Measurements from ENCODE around the gene FZD4. TPM values are rescaled to one million over a fixed set of nuclear protein-coding genes. Genes with fewer than 3 reads are reported as not detected.

The FZD4 gene
- total RNA-seq, 1 experiment from 2014 or later = 4.5 TPM

GRCh38 chr11:86955111-86955360 is 159 bp downstream of the FZD4 start:
- Histone ChIP-seq H3K23ac (ENCODE audit: insufficient read length, low read depth, low read length) (no peak overlapping the region), H4K5ac (ENCODE audit: insufficient read length, low read depth, low read length) (no peak overlapping the region), H2BK15ac (ENCODE audit: low read depth, low read length) (no peak overlapping the region), H3K27me3 (ENCODE audit: insufficient read depth, low read length) (peaks cover 7% of the 10 kb centered on the region; the same call in 1 of the 2 replicates), H3K4me1 (ENCODE audit: insufficient read depth, low read length) (peaks cover 4% of the 10 kb centered on the region; the same call in 1 of the 2 replicates), H3K27ac (ENCODE audit: insufficient read length, low read depth, low read length) (no peak overlapping the region), H3K23me2 (ENCODE audit: insufficient read length, low read depth, low read length, poor library complexity, severe bottlenecking) (peaks cover 14% of the 10 kb centered on the region), H3K9me3 (ENCODE audit: control insufficient read depth, low read depth, low read length) (no peaks in the 10 kb centered on the region), H2BK5ac (ENCODE audit: insufficient read length, low read length) (no peak overlapping the region), H2BK20ac (ENCODE audit: low read depth, low read length, poor library complexity, severe bottlenecking) (no peak overlapping the region), H3K79me2 (ENCODE audit: insufficient read depth, low read length) (no peaks in the 10 kb centered on the region), H3K18ac (ENCODE audit: insufficient read length, low read depth, low read length) (peak overlapping the region; percentile 86), H2BK12ac (ENCODE audit: insufficient read length, low read depth, low read length) (no peak overlapping the region), H3K4me2 (ENCODE audit: insufficient read depth, insufficient read length, low read length) (peak overlapping the region; percentile 39), H3K4ac (ENCODE audit: low read depth, low read length) (no peak overlapping the region), H4K8ac (replicated peaks; ENCODE audit: insufficient read length, low read depth, low read length) (no peak overlapping the region), H3K56ac (ENCODE audit: insufficient read length, low read depth, low read length) (no peak overlapping the region), H3K9ac (ENCODE audit: extremely low read depth, insufficient read length, low read length) (no peak overlapping the region), H4K91ac (ENCODE audit: insufficient read length, low read depth, low read length) (no peak overlapping the region), H2AFZ (ENCODE audit: low read length) (no peak overlapping the region), H4K20me1 (ENCODE audit: control insufficient read depth, insufficient read depth, insufficient read length) (no peaks in the 10 kb centered on the region), H2BK120ac (ENCODE audit: low read depth, low read length, poor library complexity, severe bottlenecking) (no peak overlapping the region), H3K79me1 (ENCODE audit: insufficient read depth, low read depth, low read length, poor library complexity, severe bottlenecking) (no peaks in the 10 kb centered on the region), H3K14ac (ENCODE audit: insufficient read depth, low read length) (peak overlapping the region; percentile 84; the same call in 1 of the 2 replicates), H2AK5ac (ENCODE audit: insufficient read length, low read length) (no peak overlapping the region), H3T11ph (ENCODE audit: low read length) (no peak overlapping the region)
- Mint-ChIP-seq H3K36me3 (ENCODE audit: insufficient read depth in 1 of 3, low read depth in 3 of 3) (peaks cover 14 to 26% (median 21%) of the 10 kb centered on the region in 3 experiments), H3K27me3 (ENCODE audit: low read depth) (peaks cover 27% of the 10 kb centered on the region), H3K4me3 (peak overlapping the region; percentile 51 to 64; a peak in 2 of 5 replicates), H3K4me1 (peaks cover 30 to 35% of the 10 kb centered on the region in 2 experiments), H3K9me3 (no peaks in the 10 kb centered on the region; a peak in 2 of 5 replicates), H3K27ac (no peak overlapping the region)
- no CpG with 5 or more reads among the region's 32 CpGs for WGBS (ENCODE audit: extremely low coverage, insufficient read length, low lambda C conversion rate)
- TF ChIP-seq, protein P1, sequence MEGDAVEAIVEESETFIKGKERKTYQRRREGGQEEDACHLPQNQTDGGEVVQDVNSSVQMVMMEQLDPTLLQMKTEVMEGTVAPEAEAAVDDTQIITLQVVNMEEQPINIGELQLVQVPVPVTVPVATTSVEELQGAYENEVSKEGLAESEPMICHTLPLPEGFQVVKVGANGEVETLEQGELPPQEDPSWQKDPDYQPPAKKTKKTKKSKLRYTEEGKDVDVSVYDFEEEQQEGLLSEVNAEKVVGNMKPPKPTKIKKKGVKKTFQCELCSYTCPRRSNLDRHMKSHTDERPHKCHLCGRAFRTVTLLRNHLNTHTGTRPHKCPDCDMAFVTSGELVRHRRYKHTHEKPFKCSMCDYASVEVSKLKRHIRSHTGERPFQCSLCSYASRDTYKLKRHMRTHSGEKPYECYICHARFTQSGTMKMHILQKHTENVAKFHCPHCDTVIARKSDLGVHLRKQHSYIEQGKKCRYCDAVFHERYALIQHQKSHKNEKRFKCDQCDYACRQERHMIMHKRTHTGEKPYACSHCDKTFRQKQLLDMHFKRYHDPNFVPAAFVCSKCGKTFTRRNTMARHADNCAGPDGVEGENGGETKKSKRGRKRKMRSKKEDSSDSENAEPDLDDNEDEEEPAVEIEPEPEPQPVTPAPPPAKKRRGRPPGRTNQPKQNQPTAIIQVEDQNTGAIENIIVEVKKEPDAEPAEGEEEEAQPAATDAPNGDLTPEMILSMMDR (conservative IDR thresholded peaks at IDR 0.05) = no peak
- DNase-seq = no peak
